Measurements from ENCODE around the gene ARHGAP26. TPM values are rescaled to one million over a fixed set of nuclear protein-coding genes. Genes with fewer than 3 reads are reported as not detected.

Gene ARHGAP26
- total RNA-seq, 1 experiment from 2014 or later: 79.8 TPM

DNA sequence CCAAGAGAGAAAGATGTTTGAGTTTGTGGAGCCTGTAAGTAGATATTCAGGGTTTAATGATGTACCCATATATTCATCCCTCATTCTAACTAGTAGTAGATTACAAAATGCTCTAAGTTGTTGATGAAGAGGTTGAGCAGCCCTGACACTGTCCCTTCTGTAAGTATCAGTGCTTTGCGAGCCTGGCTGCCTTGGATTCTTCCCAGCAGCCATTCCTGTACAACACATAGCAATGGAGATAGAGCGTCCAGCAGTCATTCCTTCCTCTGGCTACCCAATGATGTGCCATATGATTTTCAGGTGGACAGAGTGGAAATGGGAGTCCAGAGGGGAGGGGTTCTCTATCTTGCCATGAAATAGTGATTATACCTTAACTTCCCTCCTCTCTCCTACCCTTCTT, 124.1 kb downstream of the ARHGAP26 start:
- ChIA-PET CTCF (no interaction called here), POLR2A (no interaction called here)
- H3K4me3 ChIP-seq (ENCODE audit: low read depth, low read length): no peak overlapping the region
- H3K27me3 ChIP-seq (replicated peaks; ENCODE audit: control insufficient read depth, insufficient read depth, low read length): no peaks in the 10 kb centered on the region
- Mint-ChIP-seq H3K4me3 (ENCODE audit: unreplicated experiment) (no peak overlapping the region), H3K4me1 (ENCODE audit: low read depth, unreplicated experiment) (peaks cover 20% of the 10 kb centered on the region), H3K9me3 (ENCODE audit: unreplicated experiment) (no peaks in the 10 kb centered on the region), H3K36me3 (ENCODE audit: insufficient read depth, unreplicated experiment) (peaks cover 27% of the 10 kb centered on the region), H3K27me3 (ENCODE audit: insufficient read depth, unreplicated experiment) (no peaks in the 10 kb centered on the region), H3K27ac (ENCODE audit: unreplicated experiment) (no peak overlapping the region)
- peaks cover 12% of the 10 kb centered on the region for H3K4me1 ChIP-seq
- no peaks in the 10 kb centered on the region for H3K9me3 ChIP-seq
- intact Hi-C loops (cut with micrococcal nuclease; ENCODE audit: unreplicated experiment): no loop called here
- BruUV-seq (replicated peaks): no TSS peak
- TF ChIP-seq, protein P1, sequence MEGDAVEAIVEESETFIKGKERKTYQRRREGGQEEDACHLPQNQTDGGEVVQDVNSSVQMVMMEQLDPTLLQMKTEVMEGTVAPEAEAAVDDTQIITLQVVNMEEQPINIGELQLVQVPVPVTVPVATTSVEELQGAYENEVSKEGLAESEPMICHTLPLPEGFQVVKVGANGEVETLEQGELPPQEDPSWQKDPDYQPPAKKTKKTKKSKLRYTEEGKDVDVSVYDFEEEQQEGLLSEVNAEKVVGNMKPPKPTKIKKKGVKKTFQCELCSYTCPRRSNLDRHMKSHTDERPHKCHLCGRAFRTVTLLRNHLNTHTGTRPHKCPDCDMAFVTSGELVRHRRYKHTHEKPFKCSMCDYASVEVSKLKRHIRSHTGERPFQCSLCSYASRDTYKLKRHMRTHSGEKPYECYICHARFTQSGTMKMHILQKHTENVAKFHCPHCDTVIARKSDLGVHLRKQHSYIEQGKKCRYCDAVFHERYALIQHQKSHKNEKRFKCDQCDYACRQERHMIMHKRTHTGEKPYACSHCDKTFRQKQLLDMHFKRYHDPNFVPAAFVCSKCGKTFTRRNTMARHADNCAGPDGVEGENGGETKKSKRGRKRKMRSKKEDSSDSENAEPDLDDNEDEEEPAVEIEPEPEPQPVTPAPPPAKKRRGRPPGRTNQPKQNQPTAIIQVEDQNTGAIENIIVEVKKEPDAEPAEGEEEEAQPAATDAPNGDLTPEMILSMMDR (IDR thresholded peaks at IDR 0.05; ENCODE audit: insufficient read depth in 1 of 2, low read depth in 1 of 2, low read length in 1 of 2, severe bottlenecking in 1 of 2, unreplicated experiment in 1 of 2): no peak
- DNase-seq: no peak
- H3K36me3 ChIP-seq (ENCODE audit: control insufficient read depth, insufficient read depth, low read length): no peaks in the 10 kb centered on the region; the same call in none of the 2 replicates

DNA sequence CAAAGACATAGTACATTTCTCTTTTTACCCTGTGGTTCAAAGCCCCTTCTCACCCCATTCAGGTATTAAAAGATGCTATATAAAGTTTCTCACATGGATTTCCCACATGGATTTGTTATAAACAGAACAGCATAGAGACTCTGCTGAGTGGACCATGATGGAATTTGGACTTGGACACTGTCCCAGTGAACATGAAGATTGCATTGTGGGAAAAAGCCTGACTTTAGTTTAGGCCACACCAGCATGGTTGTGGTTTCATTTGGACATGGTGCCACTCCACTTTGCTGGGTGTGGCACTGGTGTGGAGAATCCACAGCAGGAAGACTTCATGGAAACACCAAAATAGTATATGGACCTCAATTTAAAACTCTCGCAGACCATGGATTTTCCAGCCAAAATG, 124.6 kb downstream of the ARHGAP26 start:
- Histone ChIP-seq H3K4me3 (ENCODE audit: low read depth, low read length) (no peak overlapping the region), H3K4me1 (peaks cover 12% of the 10 kb centered on the region), H3K27me3 (replicated peaks; ENCODE audit: control insufficient read depth, insufficient read depth, low read length) (no peaks in the 10 kb centered on the region), H3K36me3 (ENCODE audit: control insufficient read depth, insufficient read depth, low read length) (no peaks in the 10 kb centered on the region; the same call in none of the 2 replicates), H3K9me3 (no peaks in the 10 kb centered on the region)
- no peak overlapping the region for H3K27ac Mint-ChIP-seq (ENCODE audit: unreplicated experiment)
- ChIA-PET CTCF (no interaction called here), POLR2A (no interaction called here)
- H3K4me3 Mint-ChIP-seq (ENCODE audit: unreplicated experiment): no peak overlapping the region
- intact Hi-C loops (cut with micrococcal nuclease; ENCODE audit: unreplicated experiment): no loop called here
- H3K36me3 Mint-ChIP-seq (ENCODE audit: insufficient read depth, unreplicated experiment): peaks cover 25% of the 10 kb centered on the region
- no TSS peak for BruUV-seq (replicated peaks)
- H3K27me3 Mint-ChIP-seq (ENCODE audit: insufficient read depth, unreplicated experiment): no peaks in the 10 kb centered on the region
- H3K9me3 Mint-ChIP-seq (ENCODE audit: unreplicated experiment): no peaks in the 10 kb centered on the region
- no peak for DNase-seq
- TF ChIP-seq, protein P1 (IDR thresholded peaks at IDR 0.05; ENCODE audit: insufficient read depth in 1 of 2, low read depth in 1 of 2, low read length in 1 of 2, severe bottlenecking in 1 of 2, unreplicated experiment in 1 of 2): no peak
- peaks cover 20% of the 10 kb centered on the region for H3K4me1 Mint-ChIP-seq (ENCODE audit: low read depth, unreplicated experiment)

DNA sequence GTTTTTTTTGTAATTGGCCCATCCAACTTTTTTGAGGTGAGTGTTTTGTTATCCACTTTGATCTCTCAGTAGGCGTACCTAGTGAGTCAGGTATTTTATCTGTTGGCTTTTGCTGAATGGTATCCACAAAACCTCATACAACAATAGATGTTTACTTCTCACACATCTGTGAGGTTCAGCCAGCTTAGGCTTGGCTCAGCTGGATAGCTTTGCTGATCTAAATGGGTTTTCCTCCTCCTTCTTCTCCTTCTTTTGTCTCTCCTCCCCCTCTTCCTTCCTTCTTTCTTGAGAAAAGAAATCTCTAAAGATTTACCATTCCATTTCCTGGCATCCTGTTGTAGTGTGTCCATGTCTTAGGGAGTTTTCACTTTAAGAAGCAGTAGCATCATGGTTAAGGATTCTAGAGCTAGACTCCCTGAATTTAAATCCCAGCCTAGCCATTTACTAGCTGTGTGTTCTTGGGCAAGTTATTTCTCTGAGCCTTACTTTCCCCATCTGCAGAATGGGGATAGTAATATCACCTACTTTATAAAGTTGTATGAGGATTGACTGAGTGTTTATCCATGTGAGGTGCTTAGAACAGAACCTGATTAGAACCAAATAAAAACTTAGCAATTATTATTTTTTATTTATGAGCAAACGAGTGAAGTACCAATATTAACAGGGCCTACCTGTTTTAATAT, 126.3 kb downstream of the ARHGAP26 start:
- H3K36me3 Mint-ChIP-seq (ENCODE audit: insufficient read depth, unreplicated experiment): peaks cover 25% of the 10 kb centered on the region
- CTCF ChIA-PET: interaction anchor here (0.5 to 1.9 kb wide), 6 partner anchors 14 to 327 kb away, joined by 3 to 7 read pairs (median 4); no protein-coding TSS in a partner anchor
- no peaks in the 10 kb centered on the region for H3K9me3 ChIP-seq

More for the DNA sequence above, 126.3 kb downstream of the ARHGAP26 start:
- Histone ChIP-seq H3K27me3 (replicated peaks; ENCODE audit: control insufficient read depth, insufficient read depth, low read length) (no peaks in the 10 kb centered on the region), H3K4me1 (peaks cover 12% of the 10 kb centered on the region), H3K4me3 (ENCODE audit: low read depth, low read length) (no peak overlapping the region), H3K36me3 (ENCODE audit: control insufficient read depth, insufficient read depth, low read length) (no peaks in the 10 kb centered on the region; the same call in none of the 2 replicates)
- no peaks in the 10 kb centered on the region for H3K27me3 Mint-ChIP-seq (ENCODE audit: insufficient read depth, unreplicated experiment)
- POLR2A ChIA-PET: no interaction called here
- DNase-seq: no peak
- H3K4me1 Mint-ChIP-seq (ENCODE audit: low read depth, unreplicated experiment): peaks cover 20% of the 10 kb centered on the region
- intact Hi-C loops (cut with micrococcal nuclease; ENCODE audit: unreplicated experiment): no loop called here
- H3K27ac Mint-ChIP-seq (ENCODE audit: unreplicated experiment): no peak overlapping the region
- TF ChIP-seq, protein P1 (IDR thresholded peaks at IDR 0.05; ENCODE audit: insufficient read depth in 1 of 2, low read depth in 1 of 2, low read length in 1 of 2, severe bottlenecking in 1 of 2, unreplicated experiment in 1 of 2): no peak
- no peak overlapping the region for H3K4me3 Mint-ChIP-seq (ENCODE audit: unreplicated experiment)
- no TSS peak for BruUV-seq (replicated peaks)
- no peaks in the 10 kb centered on the region for H3K9me3 Mint-ChIP-seq (ENCODE audit: unreplicated experiment)
